ENCODE measurements around the gene GKN1. TPM values are rescaled to one million over a fixed set of nuclear protein-coding genes. Genes with fewer than 3 reads are reported as not detected.

The GKN1 gene
- total RNA-seq, 1 donor from 2014 or later, result 1.9 TPM

- intact Hi-C loops (cut with DNase I), result no loop called here
These were observed 3.7 kb downstream of the GKN1 start for GRCh38 chr2:68978098-68978497.

GRCh38 chr2:68980956-68981355 is 6.5 kb downstream of the GKN1 start:
- Histone ChIP-seq H3K9me3 (no peaks in the 10 kb centered on the region), H3K4me3 (no peak overlapping the region), H3K27ac (no peak overlapping the region), H3K4me1 (no peaks in the 10 kb centered on the region), H3K36me3 (no peaks in the 10 kb centered on the region), H3K27me3 (no peaks in the 10 kb centered on the region)
- intact Hi-C loops (cut with DNase I), result no loop called here
- DNase-seq (ENCODE audit: low spot score in 2 of 2), result no peak
- TF ChIP-seq, protein P1, sequence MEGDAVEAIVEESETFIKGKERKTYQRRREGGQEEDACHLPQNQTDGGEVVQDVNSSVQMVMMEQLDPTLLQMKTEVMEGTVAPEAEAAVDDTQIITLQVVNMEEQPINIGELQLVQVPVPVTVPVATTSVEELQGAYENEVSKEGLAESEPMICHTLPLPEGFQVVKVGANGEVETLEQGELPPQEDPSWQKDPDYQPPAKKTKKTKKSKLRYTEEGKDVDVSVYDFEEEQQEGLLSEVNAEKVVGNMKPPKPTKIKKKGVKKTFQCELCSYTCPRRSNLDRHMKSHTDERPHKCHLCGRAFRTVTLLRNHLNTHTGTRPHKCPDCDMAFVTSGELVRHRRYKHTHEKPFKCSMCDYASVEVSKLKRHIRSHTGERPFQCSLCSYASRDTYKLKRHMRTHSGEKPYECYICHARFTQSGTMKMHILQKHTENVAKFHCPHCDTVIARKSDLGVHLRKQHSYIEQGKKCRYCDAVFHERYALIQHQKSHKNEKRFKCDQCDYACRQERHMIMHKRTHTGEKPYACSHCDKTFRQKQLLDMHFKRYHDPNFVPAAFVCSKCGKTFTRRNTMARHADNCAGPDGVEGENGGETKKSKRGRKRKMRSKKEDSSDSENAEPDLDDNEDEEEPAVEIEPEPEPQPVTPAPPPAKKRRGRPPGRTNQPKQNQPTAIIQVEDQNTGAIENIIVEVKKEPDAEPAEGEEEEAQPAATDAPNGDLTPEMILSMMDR (IDR thresholded peaks at IDR 0.05), result no peak

More at GRCh38 chr2:68978098-68978497, 3.7 kb downstream of the GKN1 start:
- no peaks in the 10 kb centered on the region for H3K27me3 ChIP-seq
- no peaks in the 10 kb centered on the region for H3K36me3 ChIP-seq
- peaks cover 0 to 3% of the 10 kb centered on the region in 2 donors for H3K4me1 ChIP-seq
- H3K9me3 ChIP-seq, result no peaks in the 10 kb centered on the region
- TF ChIP-seq, protein P1 (IDR thresholded peaks at IDR 0.05), result no peak
- H3K4me3 ChIP-seq, result no peak overlapping the region
- no peak overlapping the region for H3K27ac ChIP-seq
- DNase-seq (ENCODE audit: low spot score in 2 of 2), result no peak

DNA sequence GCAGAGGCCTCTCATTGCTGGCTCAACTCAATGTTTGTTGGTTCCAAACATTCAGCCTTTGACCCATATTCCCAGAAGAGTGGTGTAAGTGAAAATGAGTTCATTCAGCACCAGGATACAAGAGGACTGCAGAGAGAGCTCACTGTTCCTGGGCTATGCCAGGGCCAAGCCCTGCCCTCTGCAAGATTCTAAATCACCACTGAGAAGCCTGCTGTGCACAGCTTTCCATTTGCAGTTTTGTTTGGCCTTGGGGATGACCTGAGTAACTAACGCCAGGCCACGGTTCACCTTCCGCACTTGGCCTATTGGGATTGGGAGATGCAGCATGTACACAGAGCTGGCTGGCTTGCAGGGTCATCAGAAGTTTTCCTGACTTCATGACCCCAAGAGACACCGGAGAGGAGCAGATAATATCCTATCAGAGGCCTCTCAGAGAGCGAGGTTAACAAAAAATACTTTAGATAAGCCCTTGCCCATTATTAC is 12.6 kb downstream of the GKN1 start:
- Histone ChIP-seq H3K4me1 (no peaks in the 10 kb centered on the region), H3K27ac (no peak overlapping the region), H3K27me3 (no peaks in the 10 kb centered on the region), H3K4me3 (no peak overlapping the region), H3K36me3 (no peaks in the 10 kb centered on the region), H3K9me3 (no peaks in the 10 kb centered on the region)
- DNase-seq (ENCODE audit: low spot score in 2 of 2), result no peak
- intact Hi-C loops (cut with DNase I), result no loop called here
- TF ChIP-seq, protein P1 (IDR thresholded peaks at IDR 0.05), result no peak

DNA sequence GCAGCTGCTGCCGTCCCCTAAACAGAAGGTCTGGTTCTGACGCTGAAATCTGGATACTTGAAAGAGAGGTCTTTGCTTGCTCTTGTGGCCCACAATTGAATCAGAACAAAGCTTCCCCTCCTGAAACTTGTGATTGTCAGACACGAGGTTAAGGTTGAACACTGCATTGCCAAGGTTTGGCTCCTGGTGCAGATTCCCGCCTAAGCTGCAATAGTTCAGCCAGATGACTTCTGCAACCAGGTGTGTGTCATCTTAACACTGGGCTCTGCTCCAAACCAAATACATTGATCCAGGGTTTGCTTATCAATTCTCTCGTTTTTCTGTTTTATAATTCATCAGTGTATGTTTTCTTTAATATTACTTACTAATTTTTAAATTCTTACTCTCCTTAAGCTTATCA is 14.6 kb downstream of the GKN1 start:
- Histone ChIP-seq H3K4me1 (no peaks in the 10 kb centered on the region), H3K27ac (no peak overlapping the region), H3K9me3 (no peaks in the 10 kb centered on the region), H3K4me3 (no peak overlapping the region), H3K36me3 (no peaks in the 10 kb centered on the region), H3K27me3 (no peaks in the 10 kb centered on the region)
- intact Hi-C loops (cut with DNase I), result no loop called here
- TF ChIP-seq, protein P1 (IDR thresholded peaks at IDR 0.05), result no peak
- DNase-seq (ENCODE audit: low spot score in 2 of 2), result no peak

DNA sequence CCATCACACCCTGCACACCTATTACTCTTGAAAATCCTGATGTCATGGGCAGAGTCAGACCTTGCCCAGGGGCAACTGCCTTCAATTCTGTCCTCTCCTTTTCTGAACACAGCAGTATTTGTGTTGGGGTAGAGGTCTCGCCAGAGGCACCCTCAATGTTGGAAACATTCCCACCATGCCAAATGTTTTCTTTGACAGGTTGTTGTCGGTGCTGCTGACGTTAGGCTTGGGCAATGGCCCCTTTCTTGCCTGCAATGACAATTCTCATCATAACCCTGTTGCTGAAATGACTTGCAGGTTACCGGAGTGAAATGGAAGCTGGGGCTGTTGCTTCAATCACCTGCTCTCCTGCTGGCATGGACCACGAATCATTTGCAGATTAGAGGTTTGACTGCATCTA is 17.9 kb downstream of the GKN1 start:
- DNase-seq (ENCODE audit: low spot score in 2 of 2), result no peak
- Histone ChIP-seq H3K27ac (no peak overlapping the region), H3K36me3 (no peaks in the 10 kb centered on the region), H3K27me3 (no peaks in the 10 kb centered on the region), H3K9me3 (no peaks in the 10 kb centered on the region), H3K4me3 (no peak overlapping the region), H3K4me1 (no peaks in the 10 kb centered on the region)
- TF ChIP-seq, protein P1 (IDR thresholded peaks at IDR 0.05), result no peak
- intact Hi-C loops (cut with DNase I), result no loop called here

GRCh38 chr2:68992933-68993332 is 18.5 kb downstream of the GKN1 start:
- DNase-seq (ENCODE audit: low spot score in 2 of 2), result no peak
- TF ChIP-seq, protein P1 (IDR thresholded peaks at IDR 0.05), result no peak
- intact Hi-C loops (cut with DNase I), result no loop called here
- Histone ChIP-seq H3K27me3 (no peaks in the 10 kb centered on the region), H3K4me1 (no peaks in the 10 kb centered on the region), H3K4me3 (no peak overlapping the region), H3K27ac (no peak overlapping the region), H3K36me3 (no peaks in the 10 kb centered on the region), H3K9me3 (no peaks in the 10 kb centered on the region)

Data from ascending aorta (tissue), 2 donors.